Uterine smooth muscle cell (primary cell): ENCODE data around the gene NAP1L3. TPM values are rescaled to one million over a fixed set of nuclear protein-coding genes. Genes with fewer than 3 reads are reported as not detected.

Experiments used
- total RNA-seq: library from RNA; depleted of rRNA; stranded (reverse); fragments of >200 nt; gene quantifications from 2 replicates; pipeline ENCODE4 v1.2.3, GENCODE V29; 2014

The NAP1L3 gene, protein sequence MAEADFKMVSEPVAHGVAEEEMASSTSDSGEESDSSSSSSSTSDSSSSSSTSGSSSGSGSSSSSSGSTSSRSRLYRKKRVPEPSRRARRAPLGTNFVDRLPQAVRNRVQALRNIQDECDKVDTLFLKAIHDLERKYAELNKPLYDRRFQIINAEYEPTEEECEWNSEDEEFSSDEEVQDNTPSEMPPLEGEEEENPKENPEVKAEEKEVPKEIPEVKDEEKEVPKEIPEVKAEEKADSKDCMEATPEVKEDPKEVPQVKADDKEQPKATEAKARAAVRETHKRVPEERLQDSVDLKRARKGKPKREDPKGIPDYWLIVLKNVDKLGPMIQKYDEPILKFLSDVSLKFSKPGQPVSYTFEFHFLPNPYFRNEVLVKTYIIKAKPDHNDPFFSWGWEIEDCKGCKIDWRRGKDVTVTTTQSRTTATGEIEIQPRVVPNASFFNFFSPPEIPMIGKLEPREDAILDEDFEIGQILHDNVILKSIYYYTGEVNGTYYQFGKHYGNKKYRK
- 7.1 and 7.4 TPM in 2 replicates for total RNA-seq

DNA sequence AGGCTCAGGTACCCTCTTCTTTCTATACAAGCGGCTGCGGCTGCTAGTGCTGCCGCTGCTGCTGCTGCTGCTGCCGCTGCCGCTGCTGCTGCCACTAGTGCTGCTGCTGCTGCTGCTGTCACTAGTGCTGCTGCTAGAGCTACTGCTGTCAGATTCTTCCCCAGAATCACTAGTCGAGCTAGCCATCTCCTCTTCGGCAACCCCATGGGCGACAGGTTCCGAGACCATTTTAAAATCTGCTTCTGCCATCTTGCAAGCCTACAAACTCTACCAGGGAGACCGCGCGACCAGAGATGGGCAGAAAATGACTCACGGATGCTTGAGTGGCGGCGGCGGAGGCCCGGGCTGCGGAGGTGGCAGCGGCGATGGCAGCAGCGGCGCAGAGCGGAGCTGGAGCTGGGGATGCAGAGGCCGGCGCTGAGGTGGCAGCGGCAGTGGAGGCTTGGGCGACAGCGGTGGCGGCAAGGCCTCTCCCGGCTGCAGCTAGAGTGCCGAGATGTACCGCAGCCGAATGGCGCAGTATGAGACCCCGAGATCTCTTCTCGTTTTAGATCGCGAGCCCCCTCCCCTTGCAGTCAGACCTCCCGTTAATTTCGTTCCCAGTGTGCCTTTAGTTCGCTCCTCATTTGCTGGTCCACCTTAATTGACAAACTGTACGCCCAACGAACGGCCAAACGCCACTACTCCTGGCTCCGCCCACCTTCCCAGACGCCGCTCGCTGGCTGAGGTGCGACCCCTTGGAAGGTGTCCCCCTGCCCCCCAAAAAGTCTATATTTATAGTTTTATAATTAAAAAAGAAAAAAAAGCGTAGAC, at the start of gene NAP1L3:
TSS of gene NAP1L3 (minus strand) at position 523 of the 813 bp plus-strand sequence. CDS start at position 249, 274 bp downstream.

GRCh38 chrX:93673869-93674271, 492 bp upstream of the NAP1L3 start, which contains the start of gene FAM133A:
Gene FAM133A (plus strand): TSS chrX:93674206. CDS start chrX:93709420, 35,214 bp downstream.

Other genes starting within 250 kb of the NAP1L3 start
- 0.25 and 0.44 TPM in 2 replicates for gene FAM133A, start 628 bp upstream of the NAP1L3 start, total RNA-seq